Activated gamma-delta T cell (primary cell): ENCODE results near the gene RAB28.

Experiments
- DNase-seq: peaks from one replicate; lab custom pipeline; 2025; lab: John Stamatoyannopoulos, UW
- total RNA-seq, 2 donors: gene quantifications; one replicate each; lab custom pipeline; 2026; lab: John Stamatoyannopoulos, UW

RAB28 gene
- total RNA-seq = 24.0 to 25.6 reads per million in 2 donors

- peak; percentile 87 for DNase-seq
Observed at GRCh38 chr4:13484122-13484748, at the start of gene RAB28. TSS of gene RAB28 (minus strand) at chr4:13484340.

DNA sequence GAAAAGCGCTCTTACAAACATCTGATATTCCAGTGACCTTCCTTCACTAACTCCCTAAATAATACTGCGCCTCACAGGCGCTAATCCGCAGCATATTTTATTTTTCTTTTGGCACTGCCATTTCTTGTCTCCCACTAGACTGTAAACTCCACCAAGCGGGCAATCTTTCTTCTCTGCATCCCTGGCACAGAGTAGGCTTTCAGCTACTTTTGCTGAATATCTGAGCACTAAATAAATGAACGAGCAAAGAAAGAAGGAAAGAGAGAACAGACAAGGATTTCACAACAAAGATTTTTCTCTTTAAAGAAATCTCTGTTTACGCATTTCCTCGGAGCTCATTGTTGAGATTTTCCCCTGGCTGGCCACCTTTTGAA is 47.5 kb upstream of the RAB28 start:
- DNase-seq = no peak

DNA sequence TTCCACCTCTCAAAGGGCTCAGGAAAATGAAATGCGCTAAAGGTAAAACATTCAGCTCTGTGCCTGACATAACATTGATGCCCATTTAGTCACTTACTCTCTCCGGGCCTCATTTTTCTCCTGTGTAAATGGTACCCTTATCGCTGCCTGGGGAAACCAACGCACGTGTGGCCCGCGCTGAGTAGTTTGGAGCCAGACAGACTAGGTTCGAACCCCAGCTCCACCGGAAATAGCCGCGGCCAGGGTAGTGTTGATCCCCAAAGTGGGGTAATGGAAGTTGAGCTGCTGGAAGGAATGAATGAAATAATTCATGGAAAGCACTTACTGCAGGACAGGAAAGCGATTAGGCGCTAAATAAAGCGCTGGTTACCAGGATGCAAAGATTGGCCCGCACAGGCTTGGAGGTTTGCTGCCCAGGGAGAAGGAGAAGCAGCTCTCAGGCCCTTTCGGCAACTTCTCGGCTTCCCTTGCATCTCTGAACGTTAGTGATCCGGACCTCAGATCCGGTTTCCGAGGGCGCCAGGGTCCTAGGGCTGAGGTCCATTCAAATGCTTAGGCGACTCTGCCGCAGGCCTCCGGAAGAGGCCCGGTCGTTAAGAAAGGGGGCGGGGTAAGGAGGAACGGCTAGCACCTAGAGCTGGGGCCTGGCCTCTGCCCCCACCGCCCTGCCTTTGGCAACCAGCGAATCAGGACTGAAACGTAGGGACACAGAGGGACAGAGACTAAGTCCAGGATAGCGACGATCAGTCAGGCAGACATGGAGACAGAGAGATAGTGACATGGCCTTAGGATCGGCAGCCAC is 46.9 kb upstream of the RAB28 start:
- DNase-seq = no peak

DNA sequence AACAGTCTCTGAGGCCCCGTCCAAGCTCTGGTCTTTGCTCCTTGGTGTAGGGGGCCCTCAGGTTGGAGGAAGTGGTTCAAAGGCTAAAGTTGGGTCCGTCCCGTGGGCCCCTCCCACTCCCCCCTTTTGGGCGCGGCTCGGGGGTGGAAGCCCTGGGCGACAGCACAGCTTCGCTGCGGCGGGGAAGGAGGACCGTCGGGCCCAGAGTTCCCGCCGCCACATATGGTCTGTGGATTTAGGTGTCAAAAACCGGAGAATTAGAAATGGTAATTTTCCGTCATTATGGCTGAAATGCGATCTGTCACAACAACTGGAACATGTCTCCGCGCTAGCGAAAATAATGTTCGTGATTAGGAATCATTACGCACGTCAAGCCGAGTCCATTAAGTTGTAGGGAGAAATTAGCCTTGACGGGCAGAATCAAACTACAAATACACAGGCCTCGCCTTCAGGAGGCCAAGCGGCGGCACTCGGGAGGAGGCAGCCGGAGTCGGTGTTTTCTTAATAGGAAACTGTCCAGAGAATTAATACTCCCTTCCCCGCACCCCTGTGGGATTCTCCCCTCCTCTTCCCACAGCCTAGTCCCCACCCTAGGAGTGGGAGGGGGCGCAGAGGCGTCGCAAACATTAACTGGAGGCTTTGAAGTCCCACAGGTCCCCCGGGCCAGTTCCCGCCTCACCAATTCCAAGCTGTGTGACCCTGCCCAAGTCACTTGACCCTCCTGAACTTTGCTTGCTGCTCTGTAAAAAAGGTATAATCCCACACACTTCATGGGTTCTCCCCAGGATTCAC is 45.2 kb upstream of the RAB28 start:
- DNase-seq = no peak

DNA sequence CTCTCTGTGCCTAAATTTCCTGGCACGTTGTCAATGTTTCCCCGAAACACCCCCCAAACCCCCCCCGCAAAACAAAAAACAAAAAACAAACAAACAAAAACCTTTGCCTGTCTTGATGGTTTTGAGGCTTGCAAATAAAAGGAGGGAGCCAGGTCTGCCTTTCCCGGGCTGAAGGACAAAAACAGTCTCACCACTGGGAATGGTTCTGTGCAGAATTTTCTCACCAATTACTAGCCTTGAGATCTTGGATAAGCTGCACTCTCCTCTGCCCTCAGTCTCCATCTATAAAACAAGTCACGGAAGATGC is 44.6 kb upstream of the RAB28 start:
- DNase-seq = no peak

- no peak for DNase-seq
Observed at GRCh38 chr4:13527981-13528820, 44.1 kb upstream of the RAB28 start.

- DNase-seq = no peak
Observed at GRCh38 chr4:13527192-13527980, 43.2 kb upstream of the RAB28 start.

DNA sequence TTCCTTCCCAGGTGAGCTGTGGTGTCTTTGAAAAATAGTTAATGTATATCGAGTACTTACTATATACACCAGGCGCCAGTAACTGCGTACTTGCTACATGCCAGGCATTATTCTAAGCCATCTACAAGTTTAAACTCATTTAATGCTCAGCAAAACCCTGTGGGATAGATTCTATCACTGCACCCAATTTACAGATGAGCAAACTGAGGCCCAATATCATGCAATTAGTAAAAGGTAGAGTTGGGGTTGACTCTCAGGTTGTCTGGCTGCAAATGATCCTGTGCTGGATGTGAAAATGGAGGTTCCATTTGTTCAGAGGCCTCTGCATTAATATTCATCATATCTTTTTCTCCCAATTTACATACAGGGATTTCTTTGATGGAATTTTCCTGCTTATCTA is 42.5 kb upstream of the RAB28 start:
- no peak for DNase-seq

DNA sequence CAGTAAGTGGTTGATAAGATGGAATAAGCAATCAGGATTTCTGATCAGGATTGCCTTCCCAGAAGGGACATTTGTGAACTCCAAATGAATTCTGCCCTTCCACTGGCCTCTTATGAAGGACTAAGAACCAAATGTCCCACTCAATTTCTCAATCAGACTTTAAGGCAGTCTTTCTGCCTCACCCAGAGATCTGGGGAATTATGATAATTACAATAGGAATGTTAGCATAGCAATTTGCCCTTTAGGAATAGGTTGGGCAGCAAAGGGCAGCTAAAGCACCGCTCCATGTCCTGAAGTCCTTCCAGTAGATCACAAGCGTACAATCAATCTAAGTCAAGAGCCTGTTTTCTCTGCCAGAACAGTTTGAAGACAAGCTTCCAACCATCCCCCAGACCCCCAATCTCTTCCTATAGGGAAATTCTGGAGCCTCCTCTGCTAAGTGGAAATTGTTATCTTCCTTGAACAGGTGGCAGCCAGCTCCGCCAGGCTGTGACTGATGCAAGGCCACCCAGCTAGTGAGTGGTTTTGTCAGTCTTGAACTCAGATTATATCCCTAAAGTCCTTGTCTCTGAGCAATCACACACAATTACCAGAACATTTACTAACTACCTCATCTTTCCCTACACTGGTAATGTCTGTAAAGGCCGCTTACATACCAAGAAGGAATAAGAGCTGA is 41.6 kb upstream of the RAB28 start:
- DNase-seq = no peak

GRCh38 chr4:13524504-13525243 is 40.5 kb upstream of the RAB28 start:
- DNase-seq = no peak

GRCh38 chr4:13523591-13524503 is 39.7 kb upstream of the RAB28 start:
- no peak for DNase-seq

DNA sequence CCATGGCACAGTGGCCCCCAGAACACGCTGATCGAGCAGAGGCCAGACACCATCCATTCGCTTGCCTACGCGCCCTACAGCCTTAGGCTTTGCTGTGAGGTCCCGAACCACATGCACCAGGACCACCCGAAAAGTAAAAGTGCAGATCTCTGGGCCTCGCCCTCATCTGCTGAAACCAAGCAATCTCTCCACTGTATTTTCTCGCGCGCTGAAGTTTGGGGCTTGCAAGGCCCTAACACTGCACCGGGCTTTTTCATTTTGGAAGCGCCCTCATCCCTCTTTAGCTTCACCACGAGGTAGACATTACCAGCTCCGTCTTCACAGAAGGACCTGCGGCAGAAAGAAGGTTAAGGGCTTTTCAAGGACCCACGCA is 39.0 kb upstream of the RAB28 start:
- no peak for DNase-seq

- no peak for DNase-seq
Observed at GRCh38 chr4:13522282-13523104, 38.4 kb upstream of the RAB28 start.

- DNase-seq = no peak
Observed at GRCh38 chr4:13521047-13521446, 36.9 kb upstream of the RAB28 start.

GRCh38 chr4:13516315-13516860 is 32.2 kb upstream of the RAB28 start:
- no peak for DNase-seq

- no peak for DNase-seq
Observed at GRCh38 chr4:13515268-13515667, 31.1 kb upstream of the RAB28 start.

- DNase-seq = no peak
Observed at GRCh38 chr4:13514722-13515121, 30.6 kb upstream of the RAB28 start.

GRCh38 chr4:13511101-13511500 is 27.0 kb upstream of the RAB28 start:
- DNase-seq = no peak
